ENCODE results near the gene CAMKMT. TPM values are rescaled to one million over a fixed set of nuclear protein-coding genes. Genes with fewer than 3 reads are reported as not detected.
"Not testable (repeated sequence)": the region's sequence is repeated elsewhere in the genome, so short reads cannot be mapped to it uniquely, and the experiment has no call there.

CAMKMT gene
- total RNA-seq, 2 experiments from 2014 or later: 12.9 to 13.3 TPM

DNA sequence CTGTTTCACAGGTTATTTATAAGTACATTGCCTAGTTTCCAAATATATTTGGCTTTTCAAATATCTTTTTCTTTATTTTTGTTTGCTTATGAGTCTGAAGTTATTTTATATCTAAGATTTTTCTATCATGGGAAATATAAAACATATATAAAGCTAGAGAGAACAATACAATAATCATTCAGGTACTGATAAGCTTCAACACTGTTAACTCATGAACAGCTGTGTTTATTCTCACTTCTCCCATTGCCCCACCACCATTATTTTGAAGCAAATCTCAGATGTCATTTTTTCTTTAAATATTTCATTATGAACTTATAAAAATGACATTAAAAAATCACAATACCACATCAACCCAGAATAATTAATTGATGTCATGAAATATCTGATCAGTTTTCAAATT lies 9.7 kb downstream of the CAMKMT start:
- no peak for ATAC-seq (ENCODE audit: low read depth)
- no peak overlapping the region for H3K4me3 Mint-ChIP-seq

GRCh38 chr2:44372246-44372645 lies 10.5 kb downstream of the CAMKMT start:
- H3K27ac Mint-ChIP-seq: no peak overlapping the region
- H3K4me1 Mint-ChIP-seq: peaks cover 5% of the 10 kb centered on the region
- POLR2A ChIA-PET: no interaction called here

More for the DNA sequence above, 9.7 kb downstream of the CAMKMT start:
- peaks cover 5% of the 10 kb centered on the region for H3K4me1 Mint-ChIP-seq
- peaks cover 5% of the 10 kb centered on the region for H3K36me3 Mint-ChIP-seq
- H3K27me3 Mint-ChIP-seq: no peaks in the 10 kb centered on the region
- no peak overlapping the region for H3K27ac Mint-ChIP-seq
- no peaks in the 10 kb centered on the region for H3K9me3 Mint-ChIP-seq
- POLR2A ChIA-PET: no interaction called here
- no peak for DNase-seq

GRCh38 chr2:44377486-44377885 lies 15.7 kb downstream of the CAMKMT start:
- ATAC-seq (ENCODE audit: low read depth): no peak
- POLR2A ChIA-PET: no interaction called here
- no peaks in the 10 kb centered on the region for H3K27me3 Mint-ChIP-seq
- H3K4me1 Mint-ChIP-seq: no peaks in the 10 kb centered on the region
- no peaks in the 10 kb centered on the region for H3K9me3 Mint-ChIP-seq
- H3K36me3 Mint-ChIP-seq: peaks cover 13% of the 10 kb centered on the region
- no peak for DNase-seq
- no peak overlapping the region for H3K4me3 Mint-ChIP-seq
- H3K27ac Mint-ChIP-seq: no peak overlapping the region

More at GRCh38 chr2:44372246-44372645, 10.5 kb downstream of the CAMKMT start:
- no peaks in the 10 kb centered on the region for H3K9me3 Mint-ChIP-seq
- peaks cover 9% of the 10 kb centered on the region for H3K36me3 Mint-ChIP-seq
- H3K27me3 Mint-ChIP-seq: no peaks in the 10 kb centered on the region
- H3K4me3 Mint-ChIP-seq: no peak overlapping the region
- ATAC-seq (ENCODE audit: low read depth) (no peak), DNase-seq (no peak)

- H3K4me1 Mint-ChIP-seq; H3K27ac Mint-ChIP-seq; H3K27me3 Mint-ChIP-seq; H3K9me3 Mint-ChIP-seq; DNase-seq; ATAC-seq (ENCODE audit: low read depth); H3K4me3 Mint-ChIP-seq; POLR2A ChIA-PET: not testable (repeated sequence)
- peaks cover 34% of the 10 kb centered on the region for H3K36me3 Mint-ChIP-seq
These were observed 23.5 kb downstream of the CAMKMT start for GRCh38 chr2:44385226-44385625.

DNA sequence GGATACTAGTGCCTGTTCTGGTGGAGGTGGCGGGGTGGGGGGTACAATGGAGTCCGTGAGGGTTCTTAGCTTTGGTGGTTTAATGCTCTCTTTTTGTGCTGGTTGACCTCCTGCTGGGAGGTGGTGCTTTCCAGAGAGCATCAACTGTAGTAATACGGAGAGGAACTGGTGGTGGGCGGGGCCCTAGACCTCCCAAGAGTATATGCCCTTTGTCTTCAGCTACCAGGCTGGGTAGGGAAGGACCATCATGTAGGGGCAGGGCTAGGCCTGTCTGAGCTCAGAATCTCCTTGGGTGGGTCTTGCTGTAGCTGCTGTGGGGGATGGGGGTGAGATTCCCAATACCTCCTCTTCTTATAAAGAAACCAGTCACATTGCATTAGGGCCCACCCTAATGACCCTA lies 27.1 kb downstream of the CAMKMT start:
- H3K9me3 Mint-ChIP-seq: no peaks in the 10 kb centered on the region

GRCh38 chr2:44389895-44390294 lies 28.1 kb downstream of the CAMKMT start:
- Mint-ChIP-seq H3K4me1 (peaks cover 4% of the 10 kb centered on the region), H3K36me3 (peaks cover 21% of the 10 kb centered on the region), H3K4me3 (no peak overlapping the region), H3K27ac (no peak overlapping the region), H3K9me3 (no peaks in the 10 kb centered on the region), H3K27me3 (no peaks in the 10 kb centered on the region)
- DNase-seq: no peak
- POLR2A ChIA-PET: no interaction called here
- no peak for ATAC-seq (ENCODE audit: low read depth)

More for the DNA sequence above, 27.1 kb downstream of the CAMKMT start:
- POLR2A ChIA-PET: no interaction called here
- H3K36me3 Mint-ChIP-seq: peaks cover 28% of the 10 kb centered on the region
- ATAC-seq (ENCODE audit: low read depth) (no peak), DNase-seq (no peak)
- H3K27me3 Mint-ChIP-seq: no peaks in the 10 kb centered on the region
- H3K4me3 Mint-ChIP-seq: no peak overlapping the region
- H3K4me1 Mint-ChIP-seq: peaks cover 4% of the 10 kb centered on the region
- H3K27ac Mint-ChIP-seq: no peak overlapping the region

GRCh38 chr2:44392338-44392943 lies 30.7 kb downstream of the CAMKMT start:
- Mint-ChIP-seq H3K9me3 (no peaks in the 10 kb centered on the region), H3K4me1 (no peaks in the 10 kb centered on the region), H3K4me3 (no peak overlapping the region), H3K36me3 (peaks cover 7% of the 10 kb centered on the region), H3K27me3 (no peaks in the 10 kb centered on the region), H3K27ac (no peak overlapping the region)
- ATAC-seq (ENCODE audit: low read depth): no peak
- no peak for DNase-seq
- POLR2A ChIA-PET: no interaction called here

GRCh38 chr2:44397447-44398175 lies 35.9 kb downstream of the CAMKMT start:
- ATAC-seq (ENCODE audit: low read depth) (no peak), DNase-seq (no peak)
- Mint-ChIP-seq H3K36me3 (peaks cover 2% of the 10 kb centered on the region), H3K4me3 (no peak overlapping the region), H3K9me3 (no peaks in the 10 kb centered on the region), H3K27me3 (no peaks in the 10 kb centered on the region), H3K4me1 (peaks cover 2% of the 10 kb centered on the region), H3K27ac (no peak overlapping the region)
- POLR2A ChIA-PET: no interaction called here

GRCh38 chr2:44398243-44398897 lies 36.6 kb downstream of the CAMKMT start:
- Mint-ChIP-seq H3K27me3 (no peaks in the 10 kb centered on the region), H3K27ac (no peak overlapping the region), H3K36me3 (peaks cover 3% of the 10 kb centered on the region), H3K9me3 (peaks cover 1% of the 10 kb centered on the region), H3K4me1 (peaks cover 2% of the 10 kb centered on the region), H3K4me3 (no peak overlapping the region)
- no peak for DNase-seq
- ATAC-seq (ENCODE audit: low read depth): no peak
- POLR2A ChIA-PET: no interaction called here

DNA sequence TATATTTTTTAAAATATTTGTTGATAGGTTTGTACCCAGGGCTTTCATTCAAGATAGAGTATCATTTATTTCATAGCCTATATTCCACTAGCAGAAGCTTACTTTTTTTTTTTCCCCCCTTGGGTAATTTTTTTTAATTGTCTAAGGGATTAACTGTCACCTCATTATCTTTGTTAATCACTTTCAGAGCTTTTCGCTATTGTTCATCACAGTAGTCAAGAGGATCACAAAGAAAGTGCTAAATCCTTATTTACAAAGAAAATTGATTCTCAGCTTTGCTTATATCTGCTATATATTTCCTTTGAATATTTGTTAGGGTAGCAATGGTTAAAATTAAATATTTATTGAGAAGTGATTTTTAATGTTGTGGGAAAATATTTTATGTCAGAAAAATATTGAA lies 59.0 kb downstream of the CAMKMT start:
- Mint-ChIP-seq H3K4me1 (no peaks in the 10 kb centered on the region), H3K36me3 (peaks cover 8% of the 10 kb centered on the region), H3K4me3 (no peak overlapping the region), H3K27ac (no peak overlapping the region), H3K9me3 (no peaks in the 10 kb centered on the region), H3K27me3 (no peaks in the 10 kb centered on the region)
- no peak for ATAC-seq (ENCODE audit: low read depth)
- POLR2A ChIA-PET: no interaction called here
- no peak for DNase-seq

GRCh38 chr2:44424211-44424610 lies 62.5 kb downstream of the CAMKMT start:
- Mint-ChIP-seq H3K27ac (no peak overlapping the region), H3K4me1 (no peaks in the 10 kb centered on the region), H3K36me3 (peaks cover 6% of the 10 kb centered on the region), H3K4me3 (no peak overlapping the region), H3K27me3 (no peaks in the 10 kb centered on the region), H3K9me3 (no peaks in the 10 kb centered on the region)
- no peak for DNase-seq
- ATAC-seq (ENCODE audit: low read depth): no peak
- POLR2A ChIA-PET: no interaction called here

GRCh38 chr2:44429034-44429433 lies 67.3 kb downstream of the CAMKMT start:
- Mint-ChIP-seq H3K27me3 (no peaks in the 10 kb centered on the region), H3K4me1 (peaks cover 8% of the 10 kb centered on the region), H3K27ac (no peak overlapping the region), H3K36me3 (peaks cover 8% of the 10 kb centered on the region), H3K4me3 (no peak overlapping the region), H3K9me3 (no peaks in the 10 kb centered on the region)
- POLR2A ChIA-PET: no interaction called here
- ATAC-seq (ENCODE audit: low read depth) (no peak), DNase-seq (no peak)

GRCh38 chr2:44430342-44430741 lies 68.6 kb downstream of the CAMKMT start:
- H3K4me3 Mint-ChIP-seq: no peak overlapping the region
- H3K9me3 Mint-ChIP-seq: no peaks in the 10 kb centered on the region

GRCh38 chr2:44433895-44434294 lies 72.1 kb downstream of the CAMKMT start:
- peaks cover 17% of the 10 kb centered on the region for H3K36me3 Mint-ChIP-seq
- no peaks in the 10 kb centered on the region for H3K9me3 Mint-ChIP-seq
- no peak overlapping the region for H3K4me3 Mint-ChIP-seq
- POLR2A ChIA-PET: no interaction called here
- no peak overlapping the region for H3K27ac Mint-ChIP-seq
- ATAC-seq (ENCODE audit: low read depth): no peak
- H3K27me3 Mint-ChIP-seq: no peaks in the 10 kb centered on the region
- H3K4me1 Mint-ChIP-seq: peaks cover 8% of the 10 kb centered on the region
- DNase-seq: no peak

More at GRCh38 chr2:44430342-44430741, 68.6 kb downstream of the CAMKMT start:
- DNase-seq: no peak
- H3K27ac Mint-ChIP-seq: no peak overlapping the region
- POLR2A ChIA-PET: no interaction called here
- H3K27me3 Mint-ChIP-seq: no peaks in the 10 kb centered on the region
- no peak for ATAC-seq (ENCODE audit: low read depth)
- H3K36me3 Mint-ChIP-seq: peaks cover 10% of the 10 kb centered on the region
- H3K4me1 Mint-ChIP-seq: peaks cover 8% of the 10 kb centered on the region

All from activated naive CD8-positive, alpha-beta T cell treated with anti-CD3 and anti-CD28 coated beads, Interleukin-2, amount 10 ng/mL, durations not matched to agents 7 days and 5 days (primary cell).